ENCODE measurements around the gene CXCL8. TPM values are rescaled to one million over a fixed set of nuclear protein-coding genes. Genes with fewer than 3 reads are reported as not detected.

Gene CXCL8
- total RNA-seq = 11.3 and 15.8 TPM in 2 replicates

GRCh38 chr4:73740353-73740778, at the start of gene CXCL8:
Gene CXCL8, plus strand, starts transcription at chr4:73740569. Its CDS starts 90 bp downstream, at chr4:73740659.

Other genes with a start within 250 kb of the CXCL8 start
- 7.4 and 7.5 TPM in 2 replicates for gene RASSF6, start 120.1 kb upstream of the CXCL8 start, total RNA-seq
- 0.08 and 0.65 TPM in 2 replicates for gene CXCL6, start 96.1 kb downstream of the CXCL8 start, total RNA-seq
- gene PF4V1, start 112.7 kb downstream of the CXCL8 start, total RNA-seq = not detected in 2 replicates
- gene CXCL1, start 128.8 kb downstream of the CXCL8 start, total RNA-seq = 104 and 131 TPM in 2 replicates
- not detected in 2 replicates for gene PF4, start 241.5 kb downstream of the CXCL8 start, total RNA-seq
- 0.49 TPM in 1 of 2 replicates, not detected in the other for gene PPBP, start 247.6 kb downstream of the CXCL8 start, total RNA-seq

Data from hair follicular keratinocyte (primary cell).